CD4-positive, alpha-beta T cell treated with Interleukin-21 for 1 hour (primary cell): ENCODE results near the gene HACD2.

Source experiments
- DNase-seq: peaks from one replicate; pipeline ENCODE4 v3.0.0-alpha.2; 2020

The HACD2 gene

DNA sequence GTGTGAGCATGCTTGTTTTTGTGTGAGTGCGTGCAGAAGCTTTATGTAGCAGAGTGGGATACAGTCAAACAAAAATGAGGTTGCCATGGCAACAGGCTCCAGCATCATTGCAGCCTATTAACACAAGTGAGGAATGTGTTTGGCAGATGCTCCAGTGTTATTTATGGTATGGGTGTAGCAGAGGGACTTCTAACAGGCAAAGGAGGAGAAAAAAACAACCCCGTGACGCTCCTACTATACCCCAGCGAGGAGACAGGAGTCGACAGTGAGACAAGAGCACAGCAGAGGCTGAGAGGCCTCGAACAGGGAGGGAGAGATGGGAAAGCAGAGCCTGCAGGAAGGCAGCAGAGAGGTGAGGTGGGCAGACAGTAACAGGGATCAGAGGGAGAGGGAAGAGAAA, 140.8 kb downstream of the HACD2 start:
- DNase-seq: no peak

DNA sequence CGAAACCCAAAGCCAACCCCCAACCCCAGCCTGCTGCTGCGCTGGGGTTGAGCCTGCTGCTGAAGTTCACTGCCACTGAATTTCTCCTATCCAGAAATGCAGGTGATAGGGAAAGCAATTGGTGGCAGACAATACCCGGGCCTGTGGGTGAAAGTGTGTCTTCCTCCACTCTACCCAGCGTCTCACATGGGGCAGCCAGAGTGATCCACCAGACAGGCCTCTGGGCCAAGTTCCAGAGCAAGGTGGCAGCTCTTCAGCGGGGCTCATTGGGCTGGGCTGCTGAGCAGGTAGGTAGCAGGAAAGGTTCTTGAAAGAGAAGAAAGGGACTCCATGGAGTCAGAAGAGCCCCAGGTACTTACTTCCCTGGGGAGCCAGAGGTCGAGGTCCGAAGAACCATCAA, 141.9 kb downstream of the HACD2 start:
- DNase-seq: no peak

DNA sequence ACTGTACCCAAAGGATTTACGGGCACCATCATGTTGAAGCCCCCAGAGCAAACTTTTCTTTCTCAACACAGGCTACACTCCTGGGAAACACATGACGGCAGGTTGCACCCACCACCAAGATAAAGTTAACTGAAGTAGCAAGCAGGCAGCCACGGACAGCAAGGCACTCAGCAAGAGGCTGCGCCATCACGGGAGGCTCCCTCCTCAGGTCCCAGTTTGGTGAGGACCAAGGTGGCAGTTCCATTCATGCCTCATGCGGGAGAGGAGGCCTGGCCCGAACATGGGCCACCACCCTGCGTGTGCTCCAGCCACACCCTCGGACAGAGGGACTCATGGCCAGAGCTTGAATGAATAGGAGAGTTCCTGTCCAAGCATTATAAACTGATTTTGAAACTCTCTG, 142.7 kb downstream of the HACD2 start:
- no peak for DNase-seq
